HEK293 (cell line): ENCODE results near the gene OPCML.

Experiments used
- CTCF ChIA-PET: fragments of 350-600 bp; formaldehyde crosslinking; extraction: SDS; loops from one replicate; lab custom pipeline; 2021; ENCODE audit warnings: antibody characterized with exemption; lab: Yijun Ruan, JAX
- POLR2A ChIA-PET: fragments of 300-600 bp; formaldehyde crosslinking; extraction: SDS; loops from one replicate; lab custom pipeline; 2020; ENCODE audit warnings: antibody characterized with exemption, inconsistent platforms; lab: Yijun Ruan, JAX
- H3K27ac ChIP-seq: fragments of 200-500 bp; sonication (Bioruptor generic); 2 replicates; pipeline ENCODE4 v1.5.1; 2014; ENCODE audit warnings: low read depth, low read length, control low read depth, inconsistent platforms; ENCODE audit errors: extremely low read depth
- H3K36me3 ChIP-seq, 2 experiments: fragments of 200-500 bp in 1 of 2; sonication (Bioruptor generic) in 1 of 2; 1 replicate in 1 of 2; 2 replicates in 1 of 2; pipeline ENCODE4 v1.5.1; 2014 to 2017; ENCODE audit warnings: inconsistent platforms in 2 of 2, low read length in 2 of 2; ENCODE audit not compliant: control insufficient read depth in 2 of 2, insufficient read depth in 1 of 2
- H3K4me1 ChIP-seq: fragments of 200-500 bp; sonication (Bioruptor generic); 2 replicates; pipeline ENCODE4 v1.5.1; 2014; ENCODE audit warnings: mild to moderate bottlenecking, low read length, inconsistent platforms; ENCODE audit not compliant: control insufficient read depth, insufficient read depth
- H3K4me3 ChIP-seq: 2 replicates; pipeline ENCODE4 v1.5.1; 2011; ENCODE audit warnings: low read depth, mild to moderate bottlenecking, control low read depth, low read length, moderate library complexity
- H3K9me3 ChIP-seq: fragments of 200-500 bp; sonication (Bioruptor generic); 2 replicates; pipeline ENCODE4 v1.5.1; 2014; ENCODE audit warnings: low read depth, low read length, inconsistent platforms; ENCODE audit not compliant: control insufficient read depth, insufficient read depth
- ATF2 ChIP-seq: fragments of 450-650 bp; formaldehyde crosslinking; IDR thresholded peaks from 2 replicates; pipeline ENCODE4 v1.5.1; 2016; ENCODE audit warnings: missing biosample characterization, missing genetic modification characterization, low read depth
- EGR2 ChIP-seq: fragments of 450-650 bp; formaldehyde crosslinking; IDR thresholded peaks from 2 replicates; pipeline ENCODE4 v1.5.1; 2016; ENCODE audit warnings: low read depth, missing biosample characterization, missing genetic modification characterization
- KLF10 ChIP-seq: fragments of 450-650 bp; IDR thresholded peaks from 2 replicates; pipeline ENCODE4 v1.5.1; 2018; ENCODE audit warnings: missing biosample characterization, mild to moderate bottlenecking, missing genetic modification characterization
- KLF9 ChIP-seq: fragments of 450-650 bp; formaldehyde crosslinking; IDR thresholded peaks from 2 replicates; pipeline ENCODE4 v1.5.1; 2016; ENCODE audit warnings: missing biosample characterization, missing genetic modification characterization, low read depth
- PATZ1 ChIP-seq: fragments of 450-650 bp; formaldehyde crosslinking; IDR thresholded peaks from 2 replicates; pipeline ENCODE4 v1.5.1; 2016; ENCODE audit warnings: missing biosample characterization, missing genetic modification characterization
- TRIM28 ChIP-seq: IDR thresholded peaks from 2 replicates; pipeline ENCODE4 v1.6.1; 2011; ENCODE audit warnings: low read length, control low read depth, borderline replicate concordance
- ZBTB44 ChIP-seq: fragments of 450-650 bp; IDR thresholded peaks from 2 replicates; pipeline ENCODE4 v1.5.1; 2018; ENCODE audit warnings: missing biosample characterization, mild to moderate bottlenecking, missing genetic modification characterization
- ZEB2 ChIP-seq: fragments of 450-650 bp; formaldehyde crosslinking; IDR thresholded peaks from 2 replicates; pipeline ENCODE4 v1.5.1; 2016; ENCODE audit warnings: missing biosample characterization, missing genetic modification characterization
- ZFHX2 ChIP-seq: fragments of 450-650 bp; formaldehyde crosslinking; conservative IDR thresholded peaks from 2 replicates; pipeline ENCODE4 v1.5.1; 2016; ENCODE audit warnings: missing biosample characterization, missing genetic modification characterization
- ZFP69B ChIP-seq: fragments of 450-650 bp; formaldehyde crosslinking; IDR thresholded peaks from 2 replicates; pipeline ENCODE4 v1.5.1; 2016; ENCODE audit warnings: missing biosample characterization, missing genetic modification characterization
- ZIC2 ChIP-seq: fragments of 450-650 bp; formaldehyde crosslinking; IDR thresholded peaks from 2 replicates; pipeline ENCODE4 v1.5.1; 2016; ENCODE audit warnings: missing biosample characterization, missing genetic modification characterization
- ZNF184 ChIP-seq: fragments of 450-650 bp; IDR thresholded peaks from 2 replicates; pipeline ENCODE4 v1.5.1; 2018; ENCODE audit warnings: missing biosample characterization, mild to moderate bottlenecking, missing genetic modification characterization
- ZNF223 ChIP-seq: fragments of 450-650 bp; formaldehyde crosslinking; IDR thresholded peaks from 2 replicates; pipeline ENCODE4 v1.5.1; 2016; ENCODE audit warnings: missing biosample characterization, missing genetic modification characterization
- ZNF335 ChIP-seq: fragments of 450-650 bp; formaldehyde crosslinking; conservative IDR thresholded peaks from 2 replicates; pipeline ENCODE4 v1.5.1; 2016; ENCODE audit warnings: missing biosample characterization, missing genetic modification characterization
- ZNF549 ChIP-seq: fragments of 450-650 bp; IDR thresholded peaks from 2 replicates; pipeline ENCODE4 v1.5.1; 2018; ENCODE audit warnings: missing biosample characterization, missing genetic modification characterization, mild to moderate bottlenecking, inconsistent platforms, moderate library complexity
- ZNF561 ChIP-seq: fragments of 450-650 bp; IDR thresholded peaks from 2 replicates; pipeline ENCODE4 v1.5.1; 2018; ENCODE audit warnings: missing biosample characterization, missing genetic modification characterization, borderline replicate concordance
- ZNF610 ChIP-seq: fragments of 450-650 bp; formaldehyde crosslinking; IDR thresholded peaks from 2 replicates; pipeline ENCODE4 v1.5.1; 2016; ENCODE audit warnings: missing biosample characterization, missing genetic modification characterization, borderline replicate concordance
- ZNF623 ChIP-seq: fragments of 450-650 bp; formaldehyde crosslinking; IDR thresholded peaks from 2 replicates; pipeline ENCODE4 v1.5.1; 2016; ENCODE audit warnings: missing biosample characterization, missing genetic modification characterization
- ZNF654 ChIP-seq: fragments of 450-650 bp; formaldehyde crosslinking; IDR thresholded peaks from 2 replicates; pipeline ENCODE4 v1.5.1; 2016; ENCODE audit warnings: low read depth, missing biosample characterization, missing genetic modification characterization
- ZNF660 ChIP-seq: fragments of 450-650 bp; IDR thresholded peaks from 2 replicates; pipeline ENCODE4 v1.5.1; 2018; ENCODE audit warnings: missing biosample characterization, mild to moderate bottlenecking, missing genetic modification characterization
- ZNF768 ChIP-seq: fragments of 450-650 bp; formaldehyde crosslinking; IDR thresholded peaks from 2 replicates; pipeline ENCODE4 v1.5.1; 2018; ENCODE audit warnings: missing biosample characterization, mild to moderate bottlenecking, missing genetic modification characterization
- ZNF776 ChIP-seq: fragments of 450-650 bp; formaldehyde crosslinking; IDR thresholded peaks from 2 replicates; pipeline ENCODE4 v1.5.0; 2017; ENCODE audit warnings: missing biosample characterization, missing genetic modification characterization, borderline replicate concordance
- ZNF777 ChIP-seq: fragments of 450-650 bp; formaldehyde crosslinking; IDR thresholded peaks from 2 replicates; pipeline ENCODE4 v1.5.1; 2017; ENCODE audit warnings: missing biosample characterization, missing genetic modification characterization, borderline replicate concordance
- ZNF830 ChIP-seq: fragments of 450-650 bp; IDR thresholded peaks from 2 replicates; pipeline ENCODE4 v1.5.0; 2018; ENCODE audit warnings: missing biosample characterization, missing genetic modification characterization, low read depth, mild to moderate bottlenecking, moderate library complexity
- ZNF843 ChIP-seq: fragments of 450-650 bp; formaldehyde crosslinking; IDR thresholded peaks from 2 replicates; pipeline ENCODE4 v1.5.1; 2016; ENCODE audit warnings: missing biosample characterization, missing genetic modification characterization
- ZSCAN23 ChIP-seq: fragments of 450-650 bp; formaldehyde crosslinking; IDR thresholded peaks from 2 replicates; pipeline ENCODE4 v1.5.1; 2016; ENCODE audit warnings: missing biosample characterization, missing genetic modification characterization

Gene OPCML

GRCh38 chr11:133078012-133078411 lies 454.3 kb downstream of the OPCML start:
- H3K27ac ChIP-seq: no peak overlapping the region
- H3K4me1 ChIP-seq: no peaks in the 10 kb centered on the region
- TF ChIP-seq ZNF654 (tag by site-specific recombination) (no peak), ZNF768 (tag by site-specific recombination) (no peak), PATZ1 (tag by site-specific recombination) (no peak), ZNF184 (no peak), ZNF561 (no peak), ZSCAN23 (tag by site-specific recombination) (no peak), ZNF843 (no peak), ZEB2 (tag by site-specific recombination) (no peak), TRIM28 (no peak), KLF9 (tag by site-specific recombination) (no peak), ZNF223 (no peak), ZNF549 (no peak)
- ChIA-PET CTCF (interaction anchor here (0.6 to 5.5 kb wide), 16 partner anchors 9 to 1383 kb away, joined by 3 to 79 read pairs (median 4); no protein-coding TSS in a partner anchor), POLR2A (no interaction called here)
- no peaks in the 10 kb centered on the region for H3K36me3 ChIP-seq
- H3K9me3 ChIP-seq: no peaks in the 10 kb centered on the region
- no peak overlapping the region for H3K4me3 ChIP-seq

GRCh38 chr11:133075351-133075750 lies 456.9 kb downstream of the OPCML start:
- CTCF ChIA-PET: interaction anchor here (0.7 kb wide), 1 partner anchor 747 kb away, joined by 3 read pairs; no protein-coding TSS in a partner anchor

More at GRCh38 chr11:133075351-133075750, 456.9 kb downstream of the OPCML start:
- H3K27ac ChIP-seq: no peak overlapping the region
- H3K4me1 ChIP-seq: no peaks in the 10 kb centered on the region
- POLR2A ChIA-PET: no interaction called here
- no peak overlapping the region for H3K4me3 ChIP-seq
- H3K36me3 ChIP-seq: no peaks in the 10 kb centered on the region
- no peaks in the 10 kb centered on the region for H3K9me3 ChIP-seq
- no peak for TF ChIP-seq ZFHX2 (tag by site-specific recombination)
- no peak for TF ChIP-seq ATF2
- TF ChIP-seq KLF10 (tag by site-specific recombination): no peak
- no peak for TF ChIP-seq ZNF623 (tag by site-specific recombination)
- no peak for TF ChIP-seq EGR2
- no peak for TF ChIP-seq ZFP69B
- TF ChIP-seq ZIC2 (tag by site-specific recombination): no peak
- no peak for TF ChIP-seq ZNF335 (tag by site-specific recombination)
- TF ChIP-seq ZNF777: no peak
- TF ChIP-seq ZNF830: no peak
- TF ChIP-seq ZBTB44 (tag by site-specific recombination): no peak
- TF ChIP-seq ZNF610 (tag by site-specific recombination): no peak
- TF ChIP-seq ZNF776 (tag by site-specific recombination): no peak
- TF ChIP-seq ZNF660 (tag by site-specific recombination): no peak
